Lung microvascular endothelial cell (primary cell): ENCODE results near the gene SLFN11. TPM values are rescaled to one million over a fixed set of nuclear protein-coding genes. Genes with fewer than 3 reads are reported as not detected.

Experiments
- total RNA-seq: library from RNA; depleted of rRNA; stranded (reverse); fragments of >200 nt; gene quantifications from 2 replicates; pipeline ENCODE4 v1.2.1, GENCODE V29; 2014

SLFN11 gene
- total RNA-seq, 1 donor from 2014 or later: 55.6 TPM

Other genes starting within 250 kb of the SLFN11 start
- gene NLE1, start 231.3 kb downstream of the SLFN11 start, total RNA-seq: 9.9 and 12.2 TPM in 2 replicates
- not detected in 2 replicates for gene UNC45B, start 225.8 kb downstream of the SLFN11 start, total RNA-seq
- not detected in 2 replicates for gene SLC35G3, start 179.2 kb downstream of the SLFN11 start, total RNA-seq
- gene SLFN5, start 130.5 kb downstream of the SLFN11 start, total RNA-seq: 16.3 TPM in 2 replicates
- 25.9 and 50.4 TPM in 2 replicates for gene SLFN12, start 58.9 kb upstream of the SLFN11 start, total RNA-seq
- 0.65 and 2.2 TPM in 2 replicates for gene SLFN13, start 75.1 kb upstream of the SLFN11 start, total RNA-seq
- 0.20 TPM in 1 of 2 replicates, not detected in the other for gene SLFN12L, start 164.1 kb upstream of the SLFN11 start, total RNA-seq
- gene SLFN14, start 187.2 kb upstream of the SLFN11 start, total RNA-seq: not detected in 2 replicates
- 1.7 and 3.6 TPM in 2 replicates for gene PEX12, start 204.9 kb upstream of the SLFN11 start, total RNA-seq
- 77.8 and 85.9 TPM in 2 replicates for gene AP2B1, start 213.7 kb upstream of the SLFN11 start, total RNA-seq